HG02623 (cell line): ENCODE measurements around the gene PPP1R7.

Experiments
- ATAC-seq: cut with Tn5 transposase; IDR thresholded peaks from one replicate; pipeline ENCODE4 v1.9.1; 2021; ENCODE audit warnings: moderate library complexity; ENCODE audit not compliant: unreplicated experiment

The PPP1R7 gene

GRCh38 chr2:241120440-241120839 is 29.8 kb upstream of the PPP1R7 start:
- no peak for ATAC-seq

- ATAC-seq = no peak
Measured at GRCh38 chr2:241121008-241121407, 29.3 kb upstream of the PPP1R7 start.

- ATAC-seq = no peak
Measured at GRCh38 chr2:241122376-241123002, 27.8 kb upstream of the PPP1R7 start.

GRCh38 chr2:241123816-241124536 is 26.3 kb upstream of the PPP1R7 start:
- ATAC-seq = no peak

- no peak for ATAC-seq
Measured at GRCh38 chr2:241125626-241126025, 24.6 kb upstream of the PPP1R7 start.

GRCh38 chr2:241126201-241126611 is 24.1 kb upstream of the PPP1R7 start:
- ATAC-seq = no peak

- ATAC-seq = no peak
Measured at GRCh38 chr2:241126771-241127202, 23.5 kb upstream of the PPP1R7 start.

GRCh38 chr2:241128266-241128665 is 22.0 kb upstream of the PPP1R7 start:
- no peak for ATAC-seq

GRCh38 chr2:241129086-241129871 is 21.0 kb upstream of the PPP1R7 start:
- no peak for ATAC-seq

GRCh38 chr2:241130316-241130715 is 20.0 kb upstream of the PPP1R7 start:
- no peak for ATAC-seq

- ATAC-seq = no peak
Measured at GRCh38 chr2:241131531-241131930, 18.7 kb upstream of the PPP1R7 start.

- ATAC-seq = no peak
Measured at GRCh38 chr2:241132538-241133435, 17.5 kb upstream of the PPP1R7 start.

- no peak for ATAC-seq
Measured at GRCh38 chr2:241133436-241133820, 16.8 kb upstream of the PPP1R7 start.

GRCh38 chr2:241134711-241135110 is 15.6 kb upstream of the PPP1R7 start:
- ATAC-seq = no peak

- no peak for ATAC-seq
Measured at GRCh38 chr2:241135737-241136136, 14.5 kb upstream of the PPP1R7 start.

GRCh38 chr2:241136191-241136590 is 14.1 kb upstream of the PPP1R7 start:
- no peak for ATAC-seq

GRCh38 chr2:241136661-241137260 is 13.5 kb upstream of the PPP1R7 start:
- ATAC-seq = no peak

GRCh38 chr2:241137276-241138190 is 12.7 kb upstream of the PPP1R7 start:
- no peak for ATAC-seq

GRCh38 chr2:241138471-241138870 is 11.8 kb upstream of the PPP1R7 start:
- ATAC-seq = no peak
